A673 (cell line): Measurements from ENCODE around the gene FGR.

Experiments used
- CTCF ChIP-seq: fragments of 300-800, 200-600 bp; sonication (generic); conservative IDR thresholded peaks from 2 replicates; pipeline ENCODE4 v1.5.1; 2017; ENCODE audit warnings: low read depth, mild to moderate bottlenecking, antibody characterized with exemption, low read length, moderate library complexity, mixed read lengths
- EZH2 ChIP-seq: fragments of 200-600 bp; sonication (generic); IDR thresholded peaks from 2 replicates; pipeline ENCODE4 v1.6.1; 2017; ENCODE audit warnings: borderline replicate concordance, low read depth, mild to moderate bottlenecking, mixed read lengths, antibody characterized with exemption, low read length; ENCODE audit not compliant: poor library complexity, severe bottlenecking

- TF ChIP-seq CTCF (no peak), EZH2 (no peak)
Measured at GRCh38 chr1:27614043-27614624, 20.9 kb downstream of the FGR start.
